Natural killer cell (primary cell): ENCODE results near the gene DNMT3B. TPM values are rescaled to one million over a fixed set of nuclear protein-coding genes. Genes with fewer than 3 reads are reported as not detected.
A peak's percentile ranks its signal among the peaks of the same experiment; 100 is the strongest.

ENCODE experiments used
- ATAC-seq, 3 donors: fragments of 150-1000 bp in 2 of 3; fragments of 200-7000 bp in 1 of 3; cut with Tn5 transposase; 1 replicate in 1 of 3; 2 replicates in 2 of 3; pipeline ENCODE4 v1.10.0; 2021; ENCODE audit warnings: mild to moderate bottlenecking in 2 of 3, moderate library complexity in 2 of 3
- DNase-seq, 2 donors: peaks; one replicate each; pipeline versions ENCODE4 v3.0.0 to v3.0.0-alpha.2; 2013 to 2021; ENCODE audit warnings: mixed read lengths in 1 of 2
- H3K27ac ChIP-seq: one replicate; pipeline ENCODE4 v1.5.1; 2013; ENCODE audit warnings: mild to moderate bottlenecking, low read length
- H3K27me3 ChIP-seq: one replicate; pipeline ENCODE4 v1.6.1; 2013; ENCODE audit warnings: low read length; ENCODE audit not compliant: control insufficient read depth, insufficient read depth
- H3K36me3 ChIP-seq: one replicate; pipeline ENCODE4 v1.6.1; 2013; ENCODE audit warnings: low read length; ENCODE audit not compliant: control insufficient read depth, insufficient read depth
- H3K4me1 ChIP-seq: one replicate; pipeline ENCODE4 v1.6.1; 2013; ENCODE audit warnings: low read length; ENCODE audit not compliant: control insufficient read depth, insufficient read depth
- H3K4me3 ChIP-seq: one replicate; pipeline ENCODE4 v1.5.1; 2013; ENCODE audit warnings: low read length
- H3K9me3 ChIP-seq: one replicate; pipeline ENCODE4 v1.6.1; 2013; ENCODE audit warnings: low read length; ENCODE audit not compliant: control insufficient read depth, insufficient read depth
- H3K27ac Mint-ChIP-seq, 2 donors: one replicate each; pipeline ENCODE4 v1.8.0; 2022; ENCODE audit warnings: mild to moderate bottlenecking in 2 of 2, mixed read lengths in 2 of 2, moderate library complexity in 1 of 2
- H3K27me3 Mint-ChIP-seq, 2 donors: one replicate each; pipeline ENCODE4 v1.8.0; 2022; ENCODE audit warnings: low read depth in 2 of 2, mixed read lengths in 2 of 2
- H3K36me3 Mint-ChIP-seq: one replicate; pipeline ENCODE4 v1.8.0; 2022; ENCODE audit warnings: mixed read lengths
- H3K4me1 Mint-ChIP-seq, 2 donors: one replicate each; pipeline ENCODE4 v1.8.0; 2022; ENCODE audit warnings: mixed read lengths in 2 of 2
- H3K4me3 Mint-ChIP-seq: one replicate; pipeline ENCODE4 v1.8.0; 2022; ENCODE audit warnings: mild to moderate bottlenecking, moderate library complexity, mixed read lengths
- H3K9me3 Mint-ChIP-seq, 2 donors: one replicate each; pipeline ENCODE4 v1.8.0; 2022; ENCODE audit warnings: mixed read lengths in 2 of 2
- WGBS: methylation state at CpG from one replicate; pipeline ENCODE4 v1.1.7; 2013; ENCODE audit warnings: missing lambda C conversion rate; ENCODE audit not compliant: insufficient coverage; 5-methylcytosine and 5-hydroxymethylcytosine counted together
- intact Hi-C: fragments of 100-400 bp; cut with micrococcal nuclease; formaldehyde crosslinking; loops from one replicate; pipeline ENCODE4 v1.14.2; 2022
- total RNA-seq, 4 donors: library from RNA; stranded (reverse); fragments of 120-200 nt in 1 of 4; gene quantifications; one replicate each; pipeline versions ENCODE4 v1.2.3 to v1.2.4, GENCODE V29; 2013 to 2022
- TF ChIP-seq, protein P1 (sequence below): fragments of 200-600 bp; IDR thresholded peaks from one replicate; pipeline ENCODE4 v1.8.0; 2022; ENCODE audit warnings: antibody characterized with exemption

Gene DNMT3B
- total RNA-seq, 3 donors from 2014 or later (not counting 1 experiment from before 2014, with no cell fraction given): 0.42 to 0.68 (median 0.43) TPM

DNA sequence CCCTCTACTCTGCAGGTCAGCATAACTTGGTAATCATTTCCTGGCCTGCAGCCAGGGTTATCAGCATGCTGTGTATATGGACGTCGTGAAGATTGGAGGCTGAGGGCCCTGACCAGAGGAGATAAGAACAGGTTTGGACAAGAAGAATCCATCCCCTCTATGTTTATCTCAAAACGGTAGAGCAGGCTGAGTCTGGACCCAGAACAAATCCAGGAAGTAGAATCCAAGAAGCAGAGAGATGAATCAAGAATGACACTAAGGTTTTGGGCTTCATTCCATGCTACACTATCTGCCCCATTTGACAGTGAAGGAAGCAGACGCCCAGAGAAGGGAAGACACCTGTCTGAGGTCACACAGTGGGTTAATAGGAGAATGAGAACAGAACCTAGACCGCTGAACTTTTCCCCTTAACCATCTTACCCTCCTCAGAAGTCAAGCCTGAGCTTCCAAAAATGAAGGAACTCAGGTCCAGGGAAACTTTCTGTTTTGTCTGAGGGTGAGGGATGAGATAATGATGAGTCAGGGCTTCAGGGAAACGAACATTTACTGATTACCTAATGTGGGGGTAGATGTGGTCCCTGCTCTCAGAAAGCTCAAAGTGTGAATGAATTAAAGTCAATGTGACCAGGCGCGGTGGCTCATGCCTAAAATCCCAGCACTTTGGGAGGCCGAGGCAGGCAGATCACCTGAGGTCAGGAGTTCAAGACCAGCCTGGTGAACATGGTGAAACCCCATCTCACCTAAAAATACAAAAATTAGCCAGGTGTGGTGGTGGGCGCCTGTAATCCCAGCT is 9.5 kb upstream of the DNMT3B start:
- Histone ChIP-seq H3K4me3 (no peak overlapping the region), H3K27ac (no peak overlapping the region), H3K9me3 (no peaks in the 10 kb centered on the region), H3K36me3 (no peaks in the 10 kb centered on the region), H3K27me3 (no peaks in the 10 kb centered on the region), H3K4me1 (no peaks in the 10 kb centered on the region)
- Mint-ChIP-seq H3K27me3 (no peaks in the 10 kb centered on the region), H3K4me3 (no peak overlapping the region), H3K27ac (no peak overlapping the region), H3K4me1 (no peaks in the 10 kb centered on the region), H3K9me3 (no peaks in the 10 kb centered on the region), H3K36me3 (no peaks in the 10 kb centered on the region)
- TF ChIP-seq, protein P1, sequence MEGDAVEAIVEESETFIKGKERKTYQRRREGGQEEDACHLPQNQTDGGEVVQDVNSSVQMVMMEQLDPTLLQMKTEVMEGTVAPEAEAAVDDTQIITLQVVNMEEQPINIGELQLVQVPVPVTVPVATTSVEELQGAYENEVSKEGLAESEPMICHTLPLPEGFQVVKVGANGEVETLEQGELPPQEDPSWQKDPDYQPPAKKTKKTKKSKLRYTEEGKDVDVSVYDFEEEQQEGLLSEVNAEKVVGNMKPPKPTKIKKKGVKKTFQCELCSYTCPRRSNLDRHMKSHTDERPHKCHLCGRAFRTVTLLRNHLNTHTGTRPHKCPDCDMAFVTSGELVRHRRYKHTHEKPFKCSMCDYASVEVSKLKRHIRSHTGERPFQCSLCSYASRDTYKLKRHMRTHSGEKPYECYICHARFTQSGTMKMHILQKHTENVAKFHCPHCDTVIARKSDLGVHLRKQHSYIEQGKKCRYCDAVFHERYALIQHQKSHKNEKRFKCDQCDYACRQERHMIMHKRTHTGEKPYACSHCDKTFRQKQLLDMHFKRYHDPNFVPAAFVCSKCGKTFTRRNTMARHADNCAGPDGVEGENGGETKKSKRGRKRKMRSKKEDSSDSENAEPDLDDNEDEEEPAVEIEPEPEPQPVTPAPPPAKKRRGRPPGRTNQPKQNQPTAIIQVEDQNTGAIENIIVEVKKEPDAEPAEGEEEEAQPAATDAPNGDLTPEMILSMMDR: no peak
- DNase-seq: no peak
- ATAC-seq: no peak
- intact Hi-C loops: no loop called here
- WGBS: 80% methylated on average over 8 of the region's 10 CpGs

DNA sequence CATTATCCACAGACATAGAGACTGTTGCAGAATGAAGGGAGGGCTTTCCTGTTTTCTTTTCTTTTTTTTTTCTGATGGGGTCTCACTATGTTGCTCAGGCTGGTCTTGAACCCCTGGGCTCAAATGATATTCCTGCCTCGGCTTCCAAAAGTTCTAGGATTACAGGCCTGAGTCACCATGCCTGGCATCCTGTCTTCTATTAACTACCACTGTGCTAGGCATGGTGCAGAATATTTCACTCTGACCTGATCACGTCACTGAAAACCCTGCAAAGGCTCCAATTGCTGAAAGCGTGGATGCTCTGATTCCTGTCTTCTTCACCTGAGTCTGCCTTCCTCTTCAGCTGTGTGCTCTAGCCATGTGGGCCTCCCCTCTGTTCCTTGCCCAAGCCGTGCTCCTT is 8.5 kb upstream of the DNMT3B start:
- no peak overlapping the region for H3K27ac ChIP-seq
- Mint-ChIP-seq H3K27me3 (no peaks in the 10 kb centered on the region), H3K4me1 (no peaks in the 10 kb centered on the region), H3K27ac (no peak overlapping the region), H3K36me3 (no peaks in the 10 kb centered on the region), H3K9me3 (no peaks in the 10 kb centered on the region), H3K4me3 (no peak overlapping the region)
- H3K4me1 ChIP-seq: no peaks in the 10 kb centered on the region
- no peaks in the 10 kb centered on the region for H3K27me3 ChIP-seq
- H3K9me3 ChIP-seq: no peaks in the 10 kb centered on the region
- H3K4me3 ChIP-seq: no peak overlapping the region
- TF ChIP-seq, protein P1: no peak
- intact Hi-C loops: no loop called here
- H3K36me3 ChIP-seq: no peaks in the 10 kb centered on the region
- DNase-seq: no peak
- WGBS: 87% methylated on average over 4 of the region's 4 CpGs
- no peak for ATAC-seq

DNA sequence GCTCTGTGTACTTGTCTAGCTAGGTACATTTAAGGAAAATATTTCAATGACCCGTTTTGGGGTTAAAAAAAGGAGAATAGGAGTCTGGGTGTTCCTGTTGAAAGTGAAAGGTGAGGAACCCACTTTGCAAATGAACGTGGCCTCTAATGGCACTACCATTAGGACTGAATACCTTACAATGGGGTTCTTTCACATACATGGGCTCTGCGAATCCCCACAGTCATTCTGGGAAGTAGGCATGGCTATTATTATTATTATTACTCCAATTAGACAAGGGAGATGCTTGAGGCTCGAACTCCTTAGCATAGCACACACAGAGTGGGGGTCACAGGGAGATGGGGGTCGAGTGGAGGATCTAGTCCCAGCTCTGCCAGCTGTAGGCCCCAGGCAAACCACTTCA is 6.0 kb upstream of the DNMT3B start:
- ATAC-seq (no peak), DNase-seq (no peak)
- H3K4me1 Mint-ChIP-seq: peaks cover 2% of the 10 kb centered on the region in 2 donors
- intact Hi-C loops: no loop called here
- no peaks in the 10 kb centered on the region for H3K36me3 ChIP-seq
- H3K9me3 Mint-ChIP-seq: no peaks in the 10 kb centered on the region
- WGBS: 39% methylated on average over 2 of the region's 5 CpGs
- no peak overlapping the region for H3K27ac Mint-ChIP-seq
- no peaks in the 10 kb centered on the region for H3K27me3 ChIP-seq
- no peaks in the 10 kb centered on the region for H3K9me3 ChIP-seq
- TF ChIP-seq, protein P1: no peak
- H3K27me3 Mint-ChIP-seq: no peaks in the 10 kb centered on the region
- no peaks in the 10 kb centered on the region for H3K36me3 Mint-ChIP-seq
- H3K4me3 ChIP-seq: no peak overlapping the region
- H3K4me1 ChIP-seq: peaks cover under 1% of the 10 kb centered on the region
- no peak overlapping the region for H3K27ac ChIP-seq
- H3K4me3 Mint-ChIP-seq: no peak overlapping the region

DNA sequence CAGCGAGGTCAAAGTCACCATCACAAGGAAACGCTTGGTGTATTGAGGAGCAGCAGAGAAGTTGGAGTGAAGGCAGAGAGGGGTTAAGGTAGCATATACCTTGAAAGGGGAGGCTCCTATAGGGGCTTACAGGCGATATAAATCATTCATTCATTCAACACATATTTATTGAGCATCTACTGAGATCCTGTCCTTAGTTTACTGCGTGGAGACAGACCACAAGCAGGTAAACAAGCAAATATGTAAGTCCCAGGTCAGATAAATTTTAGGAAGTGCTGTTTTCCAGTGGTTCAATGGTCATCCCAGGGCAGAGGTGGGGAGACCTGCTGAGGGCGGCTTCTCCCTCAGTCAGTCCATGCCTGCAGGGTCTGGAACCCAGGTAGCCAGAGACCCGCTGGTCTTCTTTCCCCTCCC is 761 bp upstream of the DNMT3B start:
- peak overlapping the region; percentile 40 for H3K4me3 ChIP-seq
- DNase-seq (no peak), ATAC-seq (no peak)
- no peak overlapping the region for H3K27ac ChIP-seq
- TF ChIP-seq, protein P1: no peak
- Mint-ChIP-seq H3K36me3 (no peaks in the 10 kb centered on the region), H3K4me3 (peak overlapping the region; percentile 88), H3K4me1 (peaks cover 7 to 20% of the 10 kb centered on the region in 2 donors), H3K27ac (peak overlapping the region in 1 of 2 donors; percentile 82), H3K9me3 (no peaks in the 10 kb centered on the region), H3K27me3 (peaks cover 0 to 2% of the 10 kb centered on the region in 2 donors)
- intact Hi-C loops: no loop called here
- no peaks in the 10 kb centered on the region for H3K9me3 ChIP-seq
- 84% methylated on average over 5 of the region's 6 CpGs for WGBS
- H3K27me3 ChIP-seq: no peaks in the 10 kb centered on the region
- peaks cover 23% of the 10 kb centered on the region for H3K4me1 ChIP-seq
- H3K36me3 ChIP-seq: no peaks in the 10 kb centered on the region
